Activated B cell treated with CpG ODN at 0.5 μM for 24 hours (primary cell): ENCODE data around the gene ZG16B. TPM values are rescaled to one million over a fixed set of nuclear protein-coding genes. Genes with fewer than 3 reads are reported as not detected.

Source experiments
- ATAC-seq: fragments of 200-7000 bp; cut with Tn5 transposase; one replicate; pipeline ENCODE4 v1.10.0; 2021; ENCODE audit warnings: low read depth, mild to moderate bottlenecking, moderate library complexity
- CTCF ChIA-PET: fragments of 350-600 bp; sonication (Branson Sonifier 250); formaldehyde crosslinking; loops from one replicate; lab custom pipeline; 2021; ENCODE audit warnings: antibody characterized with exemption; lab: Charles Lee
- POLR2A ChIA-PET: fragments of 350-600 bp; sonication (Branson Sonifier 250); formaldehyde crosslinking; loops from one replicate; lab custom pipeline; 2021; ENCODE audit warnings: antibody characterized with exemption; lab: Charles Lee
- DNase-seq: peaks from one replicate; pipeline ENCODE4 v3.0.0; 2022
- H3K27ac Mint-ChIP-seq: one replicate; pipeline ENCODE4 v1.8.0; 2020; ENCODE audit warnings: mixed read lengths
- H3K27me3 Mint-ChIP-seq: one replicate; pipeline ENCODE4 v1.8.0; 2021; ENCODE audit warnings: mixed read lengths
- H3K36me3 Mint-ChIP-seq: one replicate; pipeline ENCODE4 v1.8.0; 2021; ENCODE audit warnings: low read depth, mixed read lengths
- H3K4me1 Mint-ChIP-seq: one replicate; pipeline ENCODE4 v1.8.0; 2021; ENCODE audit warnings: mixed read lengths
- H3K4me3 Mint-ChIP-seq: one replicate; pipeline ENCODE4 v1.8.0; 2020; ENCODE audit warnings: mild to moderate bottlenecking, mixed read lengths
- H3K9me3 Mint-ChIP-seq: one replicate; pipeline ENCODE4 v1.8.0; 2020; ENCODE audit warnings: mixed read lengths
- CTCF ChIP-seq: fragments of 200-600 bp; IDR thresholded peaks from one replicate; pipeline ENCODE4 v1.8.0; 2022; ENCODE audit warnings: antibody characterized with exemption, mild to moderate bottlenecking
- intact Hi-C: fragments of 100-400 bp; cut with micrococcal nuclease; formaldehyde crosslinking; loops from one replicate; pipeline ENCODE4 v1.15.1; 2024
- total RNA-seq: library from RNA; stranded (reverse); gene quantifications from 2 replicates; pipeline ENCODE4 v1.2.3, GENCODE V29; 2022

The ZG16B gene
- total RNA-seq, 1 donor from 2014 or later = 0.33 TPM

- Mint-ChIP-seq H3K36me3 (no peaks in the 10 kb centered on the region), H3K27ac (no peak overlapping the region), H3K4me1 (peaks cover 7% of the 10 kb centered on the region), H3K9me3 (no peaks in the 10 kb centered on the region), H3K27me3 (peaks cover 25% of the 10 kb centered on the region), H3K4me3 (peak overlapping the region; percentile 79)
- peak; percentile 66 for ATAC-seq
- CTCF ChIA-PET = no interaction called here
- POLR2A ChIA-PET = interaction anchor here (1.5 kb wide), 1 partner anchor 8 kb away, joined by 4 read pairs; the partner anchor contains the start of gene ELOB
- peak; percentile 42 for DNase-seq
- TF ChIP-seq CTCF = no peak
- intact Hi-C loops = no loop called here
Observed at GRCh38 chr16:2785101-2785991, 44.8 kb upstream of the ZG16B start.

- intact Hi-C loops = no loop called here
- Mint-ChIP-seq H3K4me3 (peak overlapping the region; percentile 35), H3K27ac (no peak overlapping the region), H3K36me3 (no peaks in the 10 kb centered on the region), H3K27me3 (peaks cover 31% of the 10 kb centered on the region), H3K9me3 (no peaks in the 10 kb centered on the region), H3K4me1 (peaks cover 7% of the 10 kb centered on the region)
- TF ChIP-seq CTCF = no peak
- DNase-seq = no peak
- ATAC-seq = no peak
- CTCF ChIA-PET = no interaction called here
- POLR2A ChIA-PET = interaction anchor here (1.5 kb wide), 1 partner anchor 9 kb away, joined by 4 read pairs; the partner anchor contains the start of gene ELOB
Observed at GRCh38 chr16:2786061-2786825, 43.9 kb upstream of the ZG16B start.

GRCh38 chr16:2786826-2787151 is 43.3 kb upstream of the ZG16B start:
- H3K36me3 Mint-ChIP-seq = no peaks in the 10 kb centered on the region
- ChIA-PET POLR2A (no interaction called here), CTCF (no interaction called here)
- intact Hi-C loops = no loop called here
- no peak overlapping the region for H3K4me3 Mint-ChIP-seq
- ATAC-seq (no peak), DNase-seq (no peak)
- TF ChIP-seq CTCF = no peak
- no peak overlapping the region for H3K27ac Mint-ChIP-seq
- peaks cover 31% of the 10 kb centered on the region for H3K27me3 Mint-ChIP-seq
- no peaks in the 10 kb centered on the region for H3K9me3 Mint-ChIP-seq
- peaks cover 7% of the 10 kb centered on the region for H3K4me1 Mint-ChIP-seq

- peaks cover 7% of the 10 kb centered on the region for H3K4me1 Mint-ChIP-seq
- intact Hi-C loops = no loop called here
- H3K9me3 Mint-ChIP-seq = no peaks in the 10 kb centered on the region
- ChIA-PET CTCF (no interaction called here), POLR2A (interaction anchor here (0.7 kb wide), 1 partner anchor 10 kb away, joined by 3 read pairs; no protein-coding TSS in a partner anchor)
- no peak within 1 kb of the TSS for H3K4me3 Mint-ChIP-seq
- peaks cover 37% of the 10 kb centered on the region for H3K27me3 Mint-ChIP-seq
- H3K36me3 Mint-ChIP-seq = no peaks in the 10 kb centered on the region
- ATAC-seq (no peak), DNase-seq (no peak)
- no peak for TF ChIP-seq CTCF
- no peak within 1 kb of the TSS for H3K27ac Mint-ChIP-seq
Observed at GRCh38 chr16:2787406-2787805, 42.7 kb upstream of the ZG16B start, which contains the start of gene PRSS33. PRSS33 (minus strand) TSS chr16:2787560; CDS start chr16:2786547, 1,013 bp downstream.

- ChIA-PET POLR2A (interaction anchor here (0.7 kb wide), 1 partner anchor 10 kb away, joined by 3 read pairs; no protein-coding TSS in a partner anchor), CTCF (no interaction called here)
- Mint-ChIP-seq H3K4me3 (no peak overlapping the region), H3K27me3 (peaks cover 39% of the 10 kb centered on the region), H3K27ac (no peak overlapping the region), H3K36me3 (no peaks in the 10 kb centered on the region), H3K9me3 (no peaks in the 10 kb centered on the region), H3K4me1 (peaks cover 7% of the 10 kb centered on the region)
- no peak for TF ChIP-seq CTCF
- ATAC-seq (no peak), DNase-seq (no peak)
- intact Hi-C loops = no loop called here
Observed at GRCh38 chr16:2787961-2788360, 42.1 kb upstream of the ZG16B start.
